CD14-positive monocyte (primary cell): ENCODE measurements around the gene CEP112. TPM values are rescaled to one million over a fixed set of nuclear protein-coding genes. Genes with fewer than 3 reads are reported as not detected.

Source experiments
- DNase-seq, 3 donors: peaks; one replicate each; pipeline ENCODE4 v3.0.0-alpha.2; 2011 to 2022
- H2AFZ ChIP-seq: 2 replicates; pipeline ENCODE4 v1.6.0; 2012; ENCODE audit warnings: mild to moderate bottlenecking, low read depth, low read length, inconsistent platforms; ENCODE audit not compliant: insufficient read depth, poor library complexity, severe bottlenecking
- H3K27ac ChIP-seq, 2 donors: 1 replicate in 1 of 2; 2 replicates in 1 of 2; pipeline ENCODE4 v1.5.1; 2012 to 2013; ENCODE audit warnings: low read length in 2 of 2, control low read depth in 1 of 2, inconsistent platforms in 1 of 2, low read depth in 1 of 2, mild to moderate bottlenecking in 1 of 2
- H3K27me3 ChIP-seq, 2 donors: one replicate each; pipeline versions ENCODE4 v1.6.0 to v1.6.1; 2011 to 2013; ENCODE audit warnings: low read length in 2 of 2; ENCODE audit not compliant: control insufficient read depth in 2 of 2, insufficient read depth in 2 of 2
- H3K36me3 ChIP-seq, 2 donors: replicated peaks in 1 of 2; 1 replicate in 1 of 2; 2 replicates in 1 of 2; pipeline versions ENCODE4 v1.5.1 to v1.6.1; 2012 to 2013; ENCODE audit warnings: low read length in 2 of 2, control low read depth in 1 of 2, inconsistent platforms in 1 of 2, mild to moderate bottlenecking in 1 of 2; ENCODE audit not compliant: insufficient read depth in 2 of 2, control insufficient read depth in 1 of 2
- H3K4me1 ChIP-seq, 2 donors: 1 replicate in 1 of 2; 2 replicates in 1 of 2; pipeline versions ENCODE4 v1.5.1 to v1.6.1; 2012 to 2013; ENCODE audit warnings: low read length in 2 of 2, control low read depth in 1 of 2, inconsistent platforms in 1 of 2, mild to moderate bottlenecking in 1 of 2, moderate library complexity in 1 of 2; ENCODE audit not compliant: insufficient read depth in 2 of 2, control insufficient read depth in 1 of 2
- H3K4me2 ChIP-seq: replicated peaks from 2 replicates; pipeline ENCODE3; 2012; ENCODE audit warnings: low read length, moderate library complexity, mild to moderate bottlenecking; ENCODE audit not compliant: poor library complexity, severe bottlenecking; ENCODE audit errors: extremely low read depth
- H3K4me3 ChIP-seq, 3 experiments: fragments of 200-600 bp in 1 of 3; sonication (generic) in 1 of 3; replicated peaks in 1 of 3; 1 replicate in 2 of 3; 2 replicates in 1 of 3; pipeline ENCODE4 v1.5.1; 2011 to 2013; ENCODE audit warnings: low read length in 3 of 3, mild to moderate bottlenecking in 3 of 3, control low read depth in 2 of 3, low read depth in 2 of 3, inconsistent platforms in 1 of 3, moderate library complexity in 1 of 3
- H3K79me2 ChIP-seq: 2 replicates; pipeline ENCODE4 v1.6.0; 2012; ENCODE audit warnings: mild to moderate bottlenecking, control low read depth, inconsistent platforms, low read length, moderate library complexity; ENCODE audit not compliant: insufficient read depth
- H3K9ac ChIP-seq: 2 replicates; pipeline ENCODE4 v1.6.0; 2017; ENCODE audit warnings: low read length, mild to moderate bottlenecking; ENCODE audit not compliant: insufficient read depth, poor library complexity, severe bottlenecking
- H3K9me3 ChIP-seq, 2 donors: replicated peaks in 1 of 2; 1 replicate in 1 of 2; 2 replicates in 1 of 2; pipeline versions ENCODE4 v1.5.1 to v1.6.1; 2012 to 2013; ENCODE audit warnings: low read length in 2 of 2, control low read depth in 1 of 2; ENCODE audit not compliant: control insufficient read depth in 1 of 2, insufficient read depth in 1 of 2
- H4K20me1 ChIP-seq: 2 replicates; pipeline ENCODE4 v1.6.0; 2012; ENCODE audit warnings: mild to moderate bottlenecking, low read length, control low read depth, moderate library complexity; ENCODE audit not compliant: insufficient read depth
- H3K27ac Mint-ChIP-seq, 7 donors: one replicate each; pipeline ENCODE4 v1.8.0; 2020; ENCODE audit warnings: mild to moderate bottlenecking in 7 of 7, mixed read lengths in 7 of 7, moderate library complexity in 6 of 7, inconsistent platforms in 2 of 7
- H3K27me3 Mint-ChIP-seq, 3 donors: one replicate each; pipeline ENCODE4 v1.8.0; 2021 to 2022; ENCODE audit warnings: low read depth in 3 of 3, mild to moderate bottlenecking in 3 of 3, mixed read lengths in 3 of 3, moderate library complexity in 3 of 3, inconsistent platforms in 1 of 3
- H3K36me3 Mint-ChIP-seq, 2 donors: one replicate each; pipeline ENCODE4 v1.8.0; 2020; ENCODE audit warnings: mixed read lengths in 2 of 2, inconsistent platforms in 1 of 2, mild to moderate bottlenecking in 1 of 2
- H3K4me1 Mint-ChIP-seq: one replicate; pipeline ENCODE4 v1.8.0; 2020; ENCODE audit warnings: mild to moderate bottlenecking, mixed read lengths
- H3K4me3 Mint-ChIP-seq, 2 donors: one replicate each; pipeline ENCODE4 v1.8.0; 2020; ENCODE audit warnings: mild to moderate bottlenecking in 2 of 2, mixed read lengths in 2 of 2, moderate library complexity in 1 of 2
- H3K9me3 Mint-ChIP-seq, 7 donors: one replicate each; pipeline ENCODE4 v1.8.0; 2020 to 2022; ENCODE audit warnings: mixed read lengths in 7 of 7, mild to moderate bottlenecking in 6 of 7, moderate library complexity in 6 of 7, inconsistent platforms in 2 of 7
- CTCF ChIP-seq: fragments of 200-600 bp; IDR thresholded peaks from one replicate; pipeline ENCODE4 v1.8.0; 2022; ENCODE audit warnings: antibody characterized with exemption, mild to moderate bottlenecking
- WGBS: methylation state at CpG from one replicate; pipeline ENCODE4 v1.1.5; 2013; ENCODE audit warnings: missing lambda C conversion rate; ENCODE audit not compliant: insufficient coverage; 5-methylcytosine and 5-hydroxymethylcytosine counted together
- intact Hi-C, 2 donors: fragments of 100-400 bp; cut with micrococcal nuclease; formaldehyde crosslinking; loops; one replicate each; pipeline versions ENCODE4 v1.15.0 to v1.15.1; 2023
- polyA plus RNA-seq, 3 donors: library from polyadenylated mRNA; depleted of rRNA in 1 of 3; unstranded in 2 of 3; stranded (reverse) in 1 of 3; fragments of 300-500 nt in 2 of 3; fragments of >200 nt in 1 of 3; fragmentation: Illumina TruSeq in 2 of 3; gene quantifications; 1 replicate in 2 of 3; 2 replicates in 1 of 3; pipeline ENCODE4 v1.2.3, GENCODE V29; 2012 to 2021

Gene CEP112
- polyA plus RNA-seq, 3 donors, result 0.10 TPM; not detected in 2

- Mint-ChIP-seq H3K27me3 (peaks cover 0 to 4% (median 0%) of the 10 kb centered on the region in 3 donors), H3K9me3 (peaks cover 3 to 19% (median 10%) of the 10 kb centered on the region in 7 donors), H3K27ac (no peak overlapping the region), H3K4me3 (no peak overlapping the region), H3K36me3 (no peaks in the 10 kb centered on the region), H3K4me1 (no peaks in the 10 kb centered on the region)
- Histone ChIP-seq H3K27me3 (no peaks in the 10 kb centered on the region), H4K20me1 (no peaks in the 10 kb centered on the region), H3K27ac (no peak overlapping the region), H3K4me3 (no peak overlapping the region), H3K79me2 (no peaks in the 10 kb centered on the region), H2AFZ (no peak overlapping the region), H3K36me3 (no peaks in the 10 kb centered on the region), H3K4me1 (no peaks in the 10 kb centered on the region), H3K4me2 (no peak overlapping the region), H3K9ac (no peak overlapping the region), H3K9me3 (peaks cover 8 to 24% of the 10 kb centered on the region in 2 donors)
- intact Hi-C loops, result no loop called here
- no peak for TF ChIP-seq CTCF
- DNase-seq, result no peak
- no CpG with 5 or more reads among the region's 1 CpG for WGBS
Measured at GRCh38 chr17:65800655-65801054, 391.3 kb downstream of the CEP112 start.

- no peak overlapping the region for H2AFZ ChIP-seq
Measured at GRCh38 chr17:65799869-65800268, 392.1 kb downstream of the CEP112 start.

More at GRCh38 chr17:65799869-65800268, 392.1 kb downstream of the CEP112 start:
- Histone ChIP-seq H3K4me1 (no peaks in the 10 kb centered on the region), H3K27ac (no peak overlapping the region), H3K9me3 (peaks cover 6 to 24% of the 10 kb centered on the region in 2 donors), H3K27me3 (no peaks in the 10 kb centered on the region), H3K4me3 (no peak overlapping the region), H3K79me2 (no peaks in the 10 kb centered on the region), H4K20me1 (no peaks in the 10 kb centered on the region), H3K36me3 (no peaks in the 10 kb centered on the region), H3K4me2 (no peak overlapping the region), H3K9ac (no peak overlapping the region)
- peak overlapping the region in 1 of 7 donors; percentile 16 for H3K27ac Mint-ChIP-seq
- TF ChIP-seq CTCF, result no peak
- peaks cover 3 to 19% (median 10%) of the 10 kb centered on the region in 7 donors for H3K9me3 Mint-ChIP-seq
- DNase-seq, result no peak
- H3K27me3 Mint-ChIP-seq, result peaks cover 0 to 4% (median 0%) of the 10 kb centered on the region in 3 donors
- no peaks in the 10 kb centered on the region for H3K4me1 Mint-ChIP-seq
- WGBS, result no CpG with 5 or more reads among the region's 1 CpG
- intact Hi-C loops, result no loop called here
- no peak overlapping the region for H3K4me3 Mint-ChIP-seq
- H3K36me3 Mint-ChIP-seq, result no peaks in the 10 kb centered on the region
